Osteoblast (primary cell): ENCODE data around the gene CROCC. TPM values are rescaled to one million over a fixed set of nuclear protein-coding genes. Genes with fewer than 3 reads are reported as not detected.
"Not testable (repeated sequence)": the region's sequence is repeated elsewhere in the genome, so short reads cannot be mapped to it uniquely, and the experiment has no call there.

Experiments used
- DNase-seq: peaks from one replicate; pipeline ENCODE4 v3.0.0; 2011; ENCODE audit warnings: low spot score, mixed read lengths; ENCODE audit not compliant: insufficient read length; ENCODE audit errors: missing footprints
- H2AFZ ChIP-seq: 2 replicates; pipeline ENCODE4 v1.6.0; 2011; ENCODE audit warnings: mild to moderate bottlenecking, low read length
- H3K27ac ChIP-seq: 2 replicates; pipeline ENCODE4 v1.5.1; 2011; ENCODE audit warnings: mild to moderate bottlenecking, low read depth, low read length, moderate library complexity
- H3K27me3 ChIP-seq: 2 replicates; pipeline ENCODE4 v1.6.0; 2012; ENCODE audit warnings: mild to moderate bottlenecking, control low read depth, inconsistent platforms, low read length, moderate library complexity; ENCODE audit not compliant: insufficient read depth
- H3K36me3 ChIP-seq: 2 replicates; pipeline ENCODE4 v1.5.1; 2011; ENCODE audit warnings: mild to moderate bottlenecking, low read length, control low read depth, moderate library complexity; ENCODE audit not compliant: insufficient read depth
- H3K4me1 ChIP-seq: 2 replicates; pipeline ENCODE4 v1.5.1; 2011; ENCODE audit warnings: mild to moderate bottlenecking, low read length, control low read depth, moderate library complexity; ENCODE audit not compliant: insufficient read depth
- H3K4me2 ChIP-seq: 2 replicates; pipeline ENCODE4 v1.6.0; 2011; ENCODE audit warnings: mild to moderate bottlenecking, low read length; ENCODE audit not compliant: insufficient read depth
- H3K4me3 ChIP-seq: fragments of 200-600 bp; sonication (generic); 3 replicates; pipeline ENCODE4 v1.5.1; 2012; ENCODE audit warnings: mild to moderate bottlenecking, low read length, inconsistent platforms; ENCODE audit not compliant: insufficient read depth
- H3K79me2 ChIP-seq: 2 replicates; pipeline ENCODE4 v1.6.0; 2012; ENCODE audit warnings: mild to moderate bottlenecking, low read length, control low read depth, inconsistent platforms; ENCODE audit not compliant: insufficient read depth
- H3K9me3 ChIP-seq: 2 replicates; pipeline ENCODE4 v1.5.1; 2011; ENCODE audit warnings: low read depth, low read length, control low read depth
- H4K20me1 ChIP-seq: 2 replicates; pipeline ENCODE4 v1.6.0; 2012; ENCODE audit warnings: mild to moderate bottlenecking, low read length, control low read depth; ENCODE audit not compliant: insufficient read depth
- total RNA-seq: library from RNA; depleted of rRNA; stranded (reverse); fragments of >200 nt; gene quantifications from 2 replicates; pipeline ENCODE4 v1.2.3, GENCODE V29; 2012
- TF ChIP-seq, protein P1 (sequence below): IDR thresholded peaks from 2 replicates; pipeline ENCODE4 v1.5.1; 2011; ENCODE audit warnings: mild to moderate bottlenecking, low read depth, low read length, moderate library complexity; ENCODE audit errors: extremely low read depth

CROCC gene
- total RNA-seq, 1 donor, result 20.3 TPM

DNA sequence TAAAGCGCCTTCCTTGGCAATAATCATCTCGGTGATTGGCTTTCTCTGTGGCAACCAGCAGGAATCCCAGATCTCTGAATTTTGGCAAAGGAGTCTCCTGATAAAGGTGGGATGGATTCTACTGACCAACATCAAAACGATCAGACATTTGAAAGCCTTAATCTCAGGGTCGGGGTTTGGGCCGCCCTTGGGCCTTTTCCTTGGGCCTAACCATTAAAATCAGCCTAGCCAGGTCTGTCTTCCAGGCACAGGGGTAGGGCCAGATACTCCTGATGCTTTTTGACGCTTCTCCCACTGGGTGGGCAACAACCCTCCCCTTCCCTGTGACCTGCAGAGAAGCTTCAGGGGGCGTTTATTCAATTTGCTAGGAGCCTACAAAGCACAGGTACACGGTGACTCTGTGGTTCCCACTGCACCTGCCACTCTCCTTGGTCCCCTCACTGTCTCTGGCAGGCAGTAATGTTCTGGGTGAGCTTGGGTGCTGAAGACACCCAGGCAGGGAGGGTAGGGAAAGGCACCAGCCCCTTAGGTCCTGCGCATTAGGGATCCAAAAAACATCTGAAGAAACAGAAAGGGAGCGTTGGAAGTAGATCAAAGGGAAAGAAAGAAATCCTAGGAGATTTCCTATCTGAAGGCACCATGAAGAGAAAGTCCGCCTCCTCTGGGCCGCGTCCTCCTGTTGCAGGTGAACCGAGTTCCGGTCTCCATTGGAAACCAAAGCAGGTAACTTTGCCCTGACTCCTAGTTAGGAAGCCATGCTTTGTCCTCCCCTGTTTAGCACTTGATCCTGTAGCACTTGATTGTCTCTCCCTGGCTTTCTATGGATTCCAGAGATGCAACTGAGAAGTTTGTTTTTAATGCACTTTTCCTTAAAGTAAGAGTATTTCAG is 13.6 kb upstream of the CROCC start:
- H3K79me2 ChIP-seq, result no peaks in the 10 kb centered on the region
- no peaks in the 10 kb centered on the region for H4K20me1 ChIP-seq
- no peaks in the 10 kb centered on the region for H3K27me3 ChIP-seq
- H3K4me1 ChIP-seq, result peaks cover 20% of the 10 kb centered on the region
- H3K27ac ChIP-seq, result no peak overlapping the region
- H3K36me3 ChIP-seq, result no peaks in the 10 kb centered on the region
- TF ChIP-seq, protein P1, sequence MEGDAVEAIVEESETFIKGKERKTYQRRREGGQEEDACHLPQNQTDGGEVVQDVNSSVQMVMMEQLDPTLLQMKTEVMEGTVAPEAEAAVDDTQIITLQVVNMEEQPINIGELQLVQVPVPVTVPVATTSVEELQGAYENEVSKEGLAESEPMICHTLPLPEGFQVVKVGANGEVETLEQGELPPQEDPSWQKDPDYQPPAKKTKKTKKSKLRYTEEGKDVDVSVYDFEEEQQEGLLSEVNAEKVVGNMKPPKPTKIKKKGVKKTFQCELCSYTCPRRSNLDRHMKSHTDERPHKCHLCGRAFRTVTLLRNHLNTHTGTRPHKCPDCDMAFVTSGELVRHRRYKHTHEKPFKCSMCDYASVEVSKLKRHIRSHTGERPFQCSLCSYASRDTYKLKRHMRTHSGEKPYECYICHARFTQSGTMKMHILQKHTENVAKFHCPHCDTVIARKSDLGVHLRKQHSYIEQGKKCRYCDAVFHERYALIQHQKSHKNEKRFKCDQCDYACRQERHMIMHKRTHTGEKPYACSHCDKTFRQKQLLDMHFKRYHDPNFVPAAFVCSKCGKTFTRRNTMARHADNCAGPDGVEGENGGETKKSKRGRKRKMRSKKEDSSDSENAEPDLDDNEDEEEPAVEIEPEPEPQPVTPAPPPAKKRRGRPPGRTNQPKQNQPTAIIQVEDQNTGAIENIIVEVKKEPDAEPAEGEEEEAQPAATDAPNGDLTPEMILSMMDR, result no peak
- no peak overlapping the region for H2AFZ ChIP-seq
- H3K9me3 ChIP-seq, result no peaks in the 10 kb centered on the region
- peak; percentile 11 for DNase-seq
- no peak overlapping the region for H3K4me2 ChIP-seq
- no peak overlapping the region for H3K4me3 ChIP-seq

DNA sequence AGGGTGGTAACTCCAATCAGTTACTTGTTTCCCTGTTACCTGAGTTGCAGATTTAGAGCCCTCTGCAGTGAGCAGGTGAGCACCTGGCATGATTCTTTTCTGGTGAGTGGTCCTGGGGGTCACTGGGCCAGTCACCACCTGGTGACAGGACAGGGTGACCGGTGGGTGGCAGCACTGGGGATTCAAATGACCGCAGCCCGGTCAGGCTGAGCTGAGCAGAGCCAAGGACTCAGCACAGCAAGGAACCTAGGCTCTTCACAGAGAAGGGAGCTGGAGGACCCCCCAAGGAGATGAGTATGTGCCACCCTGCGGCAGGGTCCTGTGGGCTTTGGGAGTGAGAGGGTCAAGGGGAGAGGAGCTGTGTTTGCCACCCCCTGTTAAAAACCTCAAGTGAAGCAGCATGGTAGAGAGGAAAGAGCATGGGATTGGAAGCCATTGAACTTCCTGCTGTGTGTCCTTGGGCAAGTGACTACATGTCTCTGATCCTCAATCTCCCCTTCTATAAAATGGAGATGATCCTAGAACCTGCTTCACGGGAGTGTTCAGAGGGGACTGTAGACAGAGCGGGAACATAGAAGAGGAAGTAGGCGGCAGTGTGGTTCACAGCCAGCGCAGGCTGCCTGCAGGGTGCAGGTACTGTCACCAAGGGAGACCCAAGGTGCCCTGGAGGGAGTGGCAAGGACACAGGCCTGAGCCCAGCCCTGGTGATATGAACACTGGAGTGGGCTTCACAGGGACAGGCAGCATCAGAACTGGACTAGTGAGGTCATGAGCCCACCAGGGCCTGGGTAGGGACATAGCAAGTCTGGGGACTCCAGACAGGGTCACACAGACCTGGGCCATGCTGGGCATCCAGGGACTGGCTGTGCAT is 9.6 kb upstream of the CROCC start:
- DNase-seq, result peak; percentile 70
- not testable (repeated sequence) for H3K27me3 ChIP-seq, H3K4me2 ChIP-seq, H4K20me1 ChIP-seq, H3K79me2 ChIP-seq, H3K36me3 ChIP-seq, H2AFZ ChIP-seq, H3K4me1 ChIP-seq, H3K9me3 ChIP-seq, H3K4me3 ChIP-seq, H3K27ac ChIP-seq

DNA sequence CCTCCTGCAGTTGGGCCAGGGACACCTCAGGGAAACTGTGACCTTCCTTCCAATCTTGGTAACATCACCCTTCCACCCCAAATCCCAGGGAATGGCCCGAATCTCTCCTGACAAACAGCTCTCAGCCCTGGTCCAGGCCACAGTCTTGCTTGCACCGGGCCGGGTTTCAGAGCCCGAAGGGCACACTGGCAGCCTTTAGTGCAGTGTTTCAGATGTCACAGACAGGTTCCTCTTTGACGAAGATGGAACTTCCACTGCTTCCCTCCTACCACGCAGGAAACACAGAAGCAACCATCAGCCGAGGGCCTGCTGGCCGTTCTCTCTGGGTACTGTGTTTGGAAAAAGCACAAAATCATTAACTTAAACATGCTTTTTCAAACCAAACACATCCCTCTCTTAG is 9.0 kb upstream of the CROCC start:
- not testable (repeated sequence) for H3K36me3 ChIP-seq, DNase-seq, H2AFZ ChIP-seq, H3K4me2 ChIP-seq, H3K9me3 ChIP-seq, H3K4me3 ChIP-seq, H3K4me1 ChIP-seq, H4K20me1 ChIP-seq, H3K79me2 ChIP-seq, H3K27ac ChIP-seq, H3K27me3 ChIP-seq

DNA sequence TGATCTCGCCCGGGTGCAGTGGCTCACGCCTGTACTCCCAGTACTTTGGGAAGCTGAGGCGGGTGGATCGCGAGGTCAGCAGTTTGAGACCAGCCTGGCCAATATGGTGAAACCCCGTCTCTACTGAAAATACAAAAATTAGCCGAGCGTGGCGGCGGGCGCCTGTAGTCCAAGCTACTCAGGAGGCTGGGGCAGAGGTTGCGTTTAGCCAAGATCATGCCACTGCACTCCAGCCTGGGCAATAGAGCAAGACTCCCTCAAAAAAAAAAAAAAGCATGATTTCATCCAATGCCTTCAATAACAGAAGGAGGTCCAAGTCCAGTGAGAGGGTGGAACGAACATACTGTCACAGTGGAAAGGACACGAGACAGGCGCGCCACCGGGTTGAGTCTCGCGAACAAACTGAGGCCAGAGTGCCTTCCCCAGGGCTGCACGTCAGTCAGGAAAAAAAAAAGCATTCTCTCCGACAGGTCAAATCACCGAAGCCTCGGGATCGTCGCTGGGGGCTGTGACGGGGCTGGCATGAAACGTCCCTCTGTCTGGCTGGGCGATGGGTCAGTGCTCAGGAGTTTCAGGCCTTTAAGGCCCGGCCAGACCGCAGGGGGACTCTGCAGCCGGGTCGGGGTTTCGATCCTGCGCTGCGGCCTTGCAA is 8.4 kb upstream of the CROCC start:
- Histone ChIP-seq H3K4me2 (peak overlapping the region; percentile 92), H3K27me3 (no peaks in the 10 kb centered on the region), H3K27ac (peak overlapping the region; percentile 12), H3K4me3 (peak overlapping the region; percentile 86), H3K4me1 (peaks cover 4% of the 10 kb centered on the region), H3K9me3 (no peaks in the 10 kb centered on the region), H2AFZ (peak overlapping the region; percentile 100), H4K20me1 (no peaks in the 10 kb centered on the region), H3K36me3 (no peaks in the 10 kb centered on the region), H3K79me2 (no peaks in the 10 kb centered on the region)
- DNase-seq, result no peak
- TF ChIP-seq, protein P1, result no peak
